ENCODE results near the gene ZC3H6.

Gene ZC3H6

GRCh38 chr2:112275311-112275886 is at the start of gene ZC3H6:
ZC3H6 (plus strand) TSS chr2:112275597; CDS start chr2:112275995, 398 bp downstream.
- peak; percentile 22 for DNase-seq

- DNase-seq, result peak; percentile 24
Observed at GRCh38 chr2:112229348-112229747, 46.0 kb upstream of the ZC3H6 start.

- DNase-seq, result no peak
Observed at GRCh38 chr2:112230371-112230770, 45.0 kb upstream of the ZC3H6 start.

- no peak for DNase-seq
Observed at GRCh38 chr2:112239862-112240261, 35.5 kb upstream of the ZC3H6 start.

GRCh38 chr2:112242384-112242783 is 33.0 kb upstream of the ZC3H6 start:
- DNase-seq, result no peak

- no peak for DNase-seq
Observed at GRCh38 chr2:112243233-112243632, 32.2 kb upstream of the ZC3H6 start.

GRCh38 chr2:112244854-112245253 is 30.5 kb upstream of the ZC3H6 start:
- no peak for DNase-seq

- DNase-seq, result no peak
Observed at GRCh38 chr2:112251271-112251670, 24.1 kb upstream of the ZC3H6 start.

- DNase-seq, result no peak
Observed at GRCh38 chr2:112253261-112253815, 22.1 kb upstream of the ZC3H6 start.

- DNase-seq, result peak; percentile 19
Observed at GRCh38 chr2:112254466-112255240, 20.7 kb upstream of the ZC3H6 start, which contains the start of gene ZC3H8. ZC3H8 (minus strand) TSS chr2:112255042; CDS start chr2:112254981, 61 bp downstream.

- DNase-seq, result no peak
Observed at GRCh38 chr2:112255875-112256274, 19.5 kb upstream of the ZC3H6 start.

GRCh38 chr2:112256654-112257053 is 18.7 kb upstream of the ZC3H6 start:
- DNase-seq, result no peak

GRCh38 chr2:112257575-112257974 is 17.8 kb upstream of the ZC3H6 start:
- DNase-seq, result no peak

GRCh38 chr2:112259509-112260294 is 15.7 kb upstream of the ZC3H6 start:
- no peak for DNase-seq

- no peak for DNase-seq
Observed at GRCh38 chr2:112260295-112260625, 15.1 kb upstream of the ZC3H6 start.

GRCh38 chr2:112262876-112263275 is 12.5 kb upstream of the ZC3H6 start:
- no peak for DNase-seq

GRCh38 chr2:112268547-112268946 is 6.8 kb upstream of the ZC3H6 start:
- no peak for DNase-seq

GRCh38 chr2:112272669-112273068 is 2.7 kb upstream of the ZC3H6 start:
- no peak for DNase-seq

- no peak for DNase-seq
Observed at GRCh38 chr2:112273349-112273748, 2.0 kb upstream of the ZC3H6 start.

- peak; percentile 5 for DNase-seq
Observed at GRCh38 chr2:112275887-112276773, 733 bp downstream of the ZC3H6 start.

- DNase-seq, result no peak
Observed at GRCh38 chr2:112276954-112277353, 1.6 kb downstream of the ZC3H6 start.

GRCh38 chr2:112277596-112278220 is 2.3 kb downstream of the ZC3H6 start:
- no peak for DNase-seq

Measured in NCI-H187 treated with DMSO at 0.1 percent for 48 hours (cell line).